K562 (cell line): Measurements from ENCODE around the gene HCAR3. TPM values are rescaled to one million over a fixed set of nuclear protein-coding genes. Genes with fewer than 3 reads are reported as not detected.
"Not testable (repeated sequence)": the region's sequence is repeated elsewhere in the genome, so short reads cannot be mapped to it uniquely, and the experiment has no call there.

Source experiments
- ATAC-seq: fragments of 200-7000 bp; cut with Tn5 transposase; 3 replicates; pipeline ENCODE4 v1.9.1; 2020; ENCODE audit warnings: moderate library complexity
- BruUV-seq: library from RNA; stranded (reverse); fragments of 400-500 nt; replicated peaks from 2 replicates; lab custom pipeline; 2021; lab: Mats Ljungman, UMichigan
- CTCF ChIA-PET: fragments of 300-600 bp; formaldehyde crosslinking; extraction: SDS; loops from one replicate; lab custom pipeline; 2021; ENCODE audit warnings: low intra/inter-chr PET ratio; lab: Yijun Ruan, JAX
- POLR2A ChIA-PET: fragments of 300-600, 350-650 bp; sonication (Branson Sonifier 250); formaldehyde crosslinking; extraction: SDS; loops from one replicate; lab custom pipeline; 2021; ENCODE audit warnings: antibody characterized with exemption, inconsistent platforms; lab: Yijun Ruan, JAX
- DNase-seq, 4 experiments: peaks; one replicate each; pipeline versions ENCODE4 v3.0.0 to v3.0.0-alpha.2; 2011 to 2018; ENCODE audit warnings: low spot score in 3 of 4, mixed read lengths in 3 of 4; ENCODE audit errors: extremely low read depth in 1 of 4
- FAIRE-seq: peaks from 2 replicates; lab custom pipeline; 2011; peaks lifted over from hg19 to GRCh38; lab: Jason Lieb, UNC
- H2AFZ ChIP-seq: 2 replicates; pipeline ENCODE4 v1.6.0; 2011; ENCODE audit warnings: low read depth, low read length, control low read depth, inconsistent platforms
- H3K27ac ChIP-seq: fragments of 200-600 bp; 3 replicates; pipeline ENCODE4 v1.8.0; 2011; ENCODE audit warnings: low read depth, mild to moderate bottlenecking, control low read depth, inconsistent platforms, low read length, moderate library complexity, mixed read lengths; ENCODE audit errors: extremely low read depth
- H3K27me3 ChIP-seq, 2 experiments: fragments of 300-600 bp in 1 of 2; 2 replicates in 1 of 2; 3 replicates in 1 of 2; pipeline versions ENCODE4 v1.6.0 to v1.8.0; 2011; ENCODE audit warnings: inconsistent platforms in 2 of 2, low read length in 2 of 2, mild to moderate bottlenecking in 1 of 2, mixed read lengths in 1 of 2, moderate library complexity in 1 of 2; ENCODE audit not compliant: control insufficient read depth in 2 of 2, insufficient read depth in 2 of 2
- H3K36me3 ChIP-seq: fragments of 300-600 bp; 3 replicates; pipeline ENCODE4 v1.8.0; 2011; ENCODE audit warnings: mild to moderate bottlenecking, low read length, inconsistent platforms; ENCODE audit not compliant: control insufficient read depth, insufficient read depth
- H3K4me1 ChIP-seq, 2 experiments: fragments of 200-600 bp in 1 of 2; replicated peaks in 1 of 2; 2 replicates in 1 of 2; 3 replicates in 1 of 2; pipeline versions ENCODE4 v1.5.1 to v1.8.0; 2011; ENCODE audit warnings: inconsistent platforms in 2 of 2, low read length in 2 of 2, mild to moderate bottlenecking in 1 of 2, mixed read lengths in 1 of 2, moderate library complexity in 1 of 2; ENCODE audit not compliant: control insufficient read depth in 2 of 2, insufficient read depth in 2 of 2
- H3K4me2 ChIP-seq: 2 replicates; pipeline ENCODE4 v1.6.1; 2011; ENCODE audit warnings: low read length, control low read depth, inconsistent platforms, mixed read lengths; ENCODE audit not compliant: insufficient read depth
- H3K4me3 ChIP-seq: fragments of 200-600 bp; sonication (generic), shearing (Covaris generic); 2 replicates; pipeline ENCODE4 v1.5.1; 2016; ENCODE audit warnings: control low read depth, inconsistent platforms
- H3K79me2 ChIP-seq: fragments of 200-600 bp; 3 replicates; pipeline ENCODE4 v1.8.0; 2011; ENCODE audit warnings: low read length, inconsistent platforms; ENCODE audit not compliant: control insufficient read depth, insufficient read depth
- H3K9ac ChIP-seq, 2 experiments: 2 replicates each; pipeline versions ENCODE4 v1.6.0 to v1.6.1; 2011; ENCODE audit warnings: low read depth in 2 of 2, low read length in 2 of 2, control low read depth in 1 of 2, inconsistent platforms in 1 of 2, mild to moderate bottlenecking in 1 of 2, mixed read lengths in 1 of 2; ENCODE audit not compliant: insufficient read depth in 1 of 2
- H3K9me1 ChIP-seq: one replicate; pipeline ENCODE4 v1.6.0; 2011; ENCODE audit warnings: inconsistent platforms, mild to moderate bottlenecking, low read length, moderate library complexity; ENCODE audit not compliant: control insufficient read depth, insufficient read depth
- H3K9me3 ChIP-seq: replicated peaks from 2 replicates; pipeline ENCODE4 v1.5.1; 2011; ENCODE audit warnings: low read depth, low read length, inconsistent platforms; ENCODE audit not compliant: control insufficient read depth, insufficient read depth
- H4K20me1 ChIP-seq: replicated peaks from 2 replicates; pipeline ENCODE4 v1.6.1; 2011; ENCODE audit warnings: low read length, inconsistent platforms, mixed read lengths; ENCODE audit not compliant: control insufficient read depth, insufficient read depth
- MTA1 ChIP-seq: fragments of 450-650 bp; IDR thresholded peaks from 2 replicates; pipeline ENCODE4 v1.6.1; 2017; ENCODE audit warnings: borderline replicate concordance
- NCOR1 ChIP-seq: fragments of 450-650 bp; IDR thresholded peaks from 2 replicates; pipeline ENCODE4 v1.6.1; 2016; ENCODE audit warnings: mild to moderate bottlenecking, moderate library complexity
- SPI1 ChIP-seq: IDR thresholded peaks from 2 replicates; pipeline ENCODE4 v1.6.1; 2011; ENCODE audit warnings: low read depth, low read length, control low read depth, borderline replicate concordance
- WGBS: fragments of 100-300 bp; shearing (Covaris generic); methylation state at CpG from one replicate; pipeline ENCODE4 v1.1.6; 2016; ENCODE audit warnings: low coverage, mixed read lengths; ENCODE audit not compliant: insufficient coverage; ENCODE audit errors: missing lambda C conversion rate; 5-methylcytosine and 5-hydroxymethylcytosine counted together
- in situ Hi-C: fragments of 300-500 bp; cut with MboI; formaldehyde crosslinking; loops from 4 replicates; pipeline ENCODE4 v1.15.0; 2018; ENCODE audit warnings: inconsistent platforms, mixed read lengths
- intact Hi-C: fragments of 100-400 bp; cut with micrococcal nuclease; formaldehyde crosslinking; loops from 2 replicates; pipeline ENCODE4 v1.14.2; 2022
- polyA plus RNA-seq, 8 experiments: library from polyadenylated mRNA; depleted of rRNA in 4 of 8; stranded (reverse) in 5 of 8; unstranded in 3 of 8; fragments of >200 nt; fragmentation: Nextera tagmentation in 2 of 8; fragmentation: Illumina TruSeq in 1 of 8; extraction: Ambion mirVana in 2 of 8; extraction: Trizol in 1 of 8; gene quantifications; 2 replicates each; pipeline versions ENCODE4 v1.2.1 to v1.2.3, GENCODE V29; 2011 to 2014; ENCODE audit warnings: inconsistent platforms in 1 of 8, missing spikeins in 1 of 8
- total RNA-seq, 7 experiments: library from RNA; depleted of rRNA in 6 of 7; stranded (reverse); fragments of >200 nt in 6 of 7; fragmentation: Illumina TruSeq in 2 of 7; extraction: Trizol in 2 of 7; gene quantifications; 2 replicates each; pipeline versions ENCODE4 v1.2.1 to v1.2.3, GENCODE V29; 2011 to 2021; ENCODE audit warnings: low replicate concordance in 1 of 7
- TF ChIP-seq, protein P1 (sequence below): IDR thresholded peaks from 2 replicates; pipeline ENCODE4 v1.6.1; 2016; ENCODE audit warnings: missing genetic modification characterization, missing compliant biosample characterization

HCAR3 gene
- total and polyA plus RNA-seq, 9 of the 15 experiments (the other 6 are each of a cell fraction or from before 2014, with no cell fraction given): not detected

DNA sequence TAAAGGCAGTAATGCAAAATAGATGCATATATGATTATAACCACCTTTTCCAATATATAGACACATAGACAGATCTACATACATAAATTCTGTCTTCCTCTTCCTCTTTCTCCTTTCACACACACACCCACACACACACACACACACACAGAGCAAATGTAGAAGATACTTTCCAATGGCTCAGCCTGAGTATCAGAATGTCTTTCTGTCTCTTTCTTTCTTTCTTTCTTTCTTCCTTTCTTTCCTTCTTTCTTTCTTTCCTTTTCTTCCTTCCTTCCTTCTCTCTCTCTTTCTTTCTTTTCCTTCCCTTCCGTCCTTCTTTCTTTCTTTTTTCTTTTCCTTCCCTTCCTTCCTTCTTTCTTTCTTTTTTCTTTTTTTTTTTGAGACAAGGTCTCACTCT, 5.3 kb downstream of the HCAR3 start:
- H3K9me3 ChIP-seq, ATAC-seq, H3K79me2 ChIP-seq, BruUV-seq, H3K9ac ChIP-seq, H3K27me3 ChIP-seq, H3K9me1 ChIP-seq, FAIRE-seq, intact Hi-C loops, H3K4me3 ChIP-seq, H3K27ac ChIP-seq, H3K4me1 ChIP-seq, in situ Hi-C loops, H3K4me2 ChIP-seq, CTCF ChIA-PET, H2AFZ ChIP-seq, H4K20me1 ChIP-seq, H3K36me3 ChIP-seq, DNase-seq: not testable (repeated sequence)
- 0 out of 2 replicates have a peak, but pooled peaks have one; percentile 18 for TF ChIP-seq SPI1
- TF ChIP-seq, protein P1, sequence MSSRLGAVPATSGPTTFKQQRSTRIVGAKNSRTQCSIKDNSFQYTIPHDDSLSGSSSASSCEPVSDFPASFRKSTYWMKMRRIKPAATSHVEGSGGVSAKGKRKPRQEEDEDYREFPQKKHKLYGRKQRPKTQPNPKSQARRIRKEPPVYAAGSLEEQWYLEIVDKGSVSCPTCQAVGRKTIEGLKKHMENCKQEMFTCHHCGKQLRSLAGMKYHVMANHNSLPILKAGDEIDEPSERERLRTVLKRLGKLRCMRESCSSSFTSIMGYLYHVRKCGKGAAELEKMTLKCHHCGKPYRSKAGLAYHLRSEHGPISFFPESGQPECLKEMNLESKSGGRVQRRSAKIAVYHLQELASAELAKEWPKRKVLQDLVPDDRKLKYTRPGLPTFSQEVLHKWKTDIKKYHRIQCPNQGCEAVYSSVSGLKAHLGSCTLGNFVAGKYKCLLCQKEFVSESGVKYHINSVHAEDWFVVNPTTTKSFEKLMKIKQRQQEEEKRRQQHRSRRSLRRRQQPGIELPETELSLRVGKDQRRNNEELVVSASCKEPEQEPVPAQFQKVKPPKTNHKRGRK (tag): peak; percentile 91
- peak; percentile 9; the same call in 1 of the 2 replicates for TF ChIP-seq NCOR1
- peak; percentile 53; the same call in 1 of the 2 replicates for TF ChIP-seq MTA1
- 0% methylated on average over 1 of the region's 1 CpG for WGBS
- POLR2A ChIA-PET: interaction anchor here (0.6 kb wide), 1 partner anchor 174 kb away, joined by 3 read pairs; no protein-coding TSS in a partner anchor

DNA sequence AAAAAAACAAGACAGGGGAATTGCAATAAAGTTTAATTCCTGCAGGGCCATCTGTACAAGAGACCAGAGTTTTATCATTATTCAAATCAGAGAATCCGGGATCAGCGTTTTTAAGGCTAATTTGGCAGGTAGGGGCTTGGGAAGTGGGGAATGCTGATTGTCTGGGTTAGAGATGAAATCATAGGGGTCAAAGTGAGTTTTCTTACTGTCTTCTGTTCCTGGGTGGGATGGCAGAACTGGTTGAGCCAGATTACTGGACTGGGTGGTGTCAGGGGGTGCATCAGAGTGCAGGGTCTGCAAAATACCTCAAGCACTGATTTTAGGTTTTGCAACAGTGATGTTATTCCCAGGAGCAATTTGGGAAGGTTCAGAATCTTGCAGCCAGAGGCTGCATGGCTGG, 6.3 kb downstream of the HCAR3 start:
- H2AFZ ChIP-seq, H3K9me3 ChIP-seq, in situ Hi-C loops, H3K4me3 ChIP-seq, BruUV-seq, POLR2A ChIA-PET, H3K4me1 ChIP-seq, H3K4me2 ChIP-seq, H3K36me3 ChIP-seq, DNase-seq, H3K27me3 ChIP-seq, FAIRE-seq, H4K20me1 ChIP-seq, ATAC-seq, CTCF ChIA-PET, intact Hi-C loops, H3K27ac ChIP-seq, H3K9ac ChIP-seq, H3K9me1 ChIP-seq, H3K79me2 ChIP-seq: not testable (repeated sequence)
- WGBS: 0% methylated on average over 2 of the region's 2 CpGs

DNA sequence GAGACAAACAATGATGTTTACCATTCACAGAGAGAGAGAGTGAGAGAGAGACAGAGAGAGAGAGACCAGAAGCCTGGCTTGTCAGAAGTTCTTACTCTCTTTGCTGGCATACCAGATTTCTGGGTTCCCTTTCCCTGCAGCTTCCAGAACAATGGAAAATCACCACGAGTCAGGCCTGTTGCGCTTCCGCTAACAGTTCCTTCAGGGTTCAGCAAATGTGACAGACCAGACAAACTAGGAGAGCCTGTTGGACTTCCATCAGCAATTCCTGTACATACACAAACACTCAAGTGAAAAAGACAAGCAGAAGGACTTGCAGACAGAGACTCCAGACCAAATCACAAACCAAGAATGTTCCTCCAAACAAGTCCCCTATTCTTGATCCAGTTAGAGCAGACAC, 7.3 kb downstream of the HCAR3 start:
- peak; percentile 58 for FAIRE-seq
- WGBS: no CpG with 5 or more reads among the region's 3 CpGs
- BruUV-seq: not testable (repeated sequence)

More for the DNA sequence above, 7.3 kb downstream of the HCAR3 start:
- DNase-seq, POLR2A ChIA-PET, H3K27me3 ChIP-seq, H3K27ac ChIP-seq, H3K4me3 ChIP-seq, H3K79me2 ChIP-seq, CTCF ChIA-PET, H3K9me1 ChIP-seq, ATAC-seq, H3K4me1 ChIP-seq, H2AFZ ChIP-seq, intact Hi-C loops, in situ Hi-C loops, H3K9ac ChIP-seq, H4K20me1 ChIP-seq, H3K4me2 ChIP-seq, H3K9me3 ChIP-seq, H3K36me3 ChIP-seq: not testable (repeated sequence)
